HG03097 (cell line): ENCODE data around the gene CACNG7.
"Not testable (repeated sequence)": the region's sequence is repeated elsewhere in the genome, so short reads cannot be mapped to it uniquely, and the experiment has no call there.

ENCODE experiments used
- ATAC-seq: cut with Tn5 transposase; IDR thresholded peaks from one replicate; pipeline ENCODE4 v1.9.1; 2021; ENCODE audit not compliant: unreplicated experiment, low FRiP score

The CACNG7 gene, protein sequence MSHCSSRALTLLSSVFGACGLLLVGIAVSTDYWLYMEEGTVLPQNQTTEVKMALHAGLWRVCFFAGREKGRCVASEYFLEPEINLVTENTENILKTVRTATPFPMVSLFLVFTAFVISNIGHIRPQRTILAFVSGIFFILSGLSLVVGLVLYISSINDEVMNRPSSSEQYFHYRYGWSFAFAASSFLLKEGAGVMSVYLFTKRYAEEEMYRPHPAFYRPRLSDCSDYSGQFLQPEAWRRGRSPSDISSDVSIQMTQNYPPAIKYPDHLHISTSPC

DNA sequence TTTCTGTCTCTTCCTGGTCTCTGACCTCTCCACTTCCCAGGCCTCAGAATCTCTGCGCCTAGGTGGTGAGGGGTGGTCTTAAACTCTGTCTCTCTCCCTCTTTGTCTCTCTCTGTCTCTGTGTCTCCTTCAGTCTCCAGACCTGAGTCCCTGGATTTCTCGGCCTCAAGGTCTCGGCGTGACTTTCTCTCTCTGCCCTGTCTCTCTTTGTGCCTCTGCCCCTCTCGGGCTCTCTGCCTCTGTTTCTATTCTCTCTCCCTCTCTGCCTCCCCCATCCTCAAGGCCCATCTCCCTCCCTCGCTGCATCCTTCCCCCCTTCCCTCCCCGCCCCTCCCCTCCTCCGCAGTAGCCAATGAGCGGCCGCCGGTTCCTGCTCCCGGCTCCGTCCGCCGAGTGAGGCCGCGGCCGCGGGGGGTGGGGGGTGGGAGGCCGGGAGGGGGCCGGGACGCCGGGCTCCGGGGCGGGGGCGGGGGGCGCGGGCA lies at the start of gene CACNG7:
CACNG7 (plus strand) TSS at position 344 of the 481 bp plus-strand sequence. CDS start 3,554 bp downstream, outside the sequence.
- ATAC-seq = no peak

DNA sequence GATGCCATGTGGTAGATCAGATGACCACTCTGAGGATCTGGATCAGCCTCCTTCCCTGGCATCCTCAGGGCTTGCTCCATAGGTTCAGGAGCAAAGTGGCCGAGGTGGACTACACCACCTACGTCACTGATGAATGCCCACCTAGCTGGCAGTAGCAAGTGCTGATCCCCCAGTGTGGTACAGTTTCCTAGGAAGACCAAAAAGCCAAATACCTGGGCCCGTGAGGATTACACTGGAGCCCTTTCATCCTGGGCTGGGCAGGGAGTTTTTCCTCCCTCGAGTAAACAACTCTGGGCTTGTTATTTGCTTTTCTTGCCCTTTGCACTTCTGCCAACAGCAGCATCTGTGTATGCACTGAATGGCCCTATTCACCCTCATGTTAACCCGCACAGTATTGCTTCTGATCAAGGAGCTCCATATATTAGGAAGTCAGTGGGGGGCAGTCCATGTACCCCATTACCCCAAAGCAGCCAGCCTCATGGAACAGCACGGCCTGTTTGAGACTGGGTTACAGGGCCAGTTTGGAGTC lies 44.7 kb upstream of the CACNG7 start:
- no peak for ATAC-seq

DNA sequence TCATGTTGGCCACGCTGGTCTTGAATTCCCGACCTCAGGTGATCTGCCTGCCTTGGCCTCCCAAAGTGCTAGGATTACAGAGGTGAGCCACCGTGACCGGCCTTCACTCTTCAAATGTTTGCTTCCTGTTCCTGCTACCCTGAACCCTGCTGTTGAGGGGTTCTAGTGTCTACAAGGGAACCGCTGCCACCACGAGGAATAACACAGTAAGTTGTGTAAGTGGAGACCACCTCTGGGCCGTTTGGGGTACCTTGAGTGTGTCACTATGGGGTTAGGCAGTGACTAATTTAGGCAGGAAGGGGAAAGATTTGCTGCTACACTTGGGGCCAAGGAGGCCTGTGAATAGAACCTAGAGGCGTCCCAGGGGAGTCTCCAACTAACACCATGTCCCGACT lies 43.6 kb upstream of the CACNG7 start:
- ATAC-seq = no peak

DNA sequence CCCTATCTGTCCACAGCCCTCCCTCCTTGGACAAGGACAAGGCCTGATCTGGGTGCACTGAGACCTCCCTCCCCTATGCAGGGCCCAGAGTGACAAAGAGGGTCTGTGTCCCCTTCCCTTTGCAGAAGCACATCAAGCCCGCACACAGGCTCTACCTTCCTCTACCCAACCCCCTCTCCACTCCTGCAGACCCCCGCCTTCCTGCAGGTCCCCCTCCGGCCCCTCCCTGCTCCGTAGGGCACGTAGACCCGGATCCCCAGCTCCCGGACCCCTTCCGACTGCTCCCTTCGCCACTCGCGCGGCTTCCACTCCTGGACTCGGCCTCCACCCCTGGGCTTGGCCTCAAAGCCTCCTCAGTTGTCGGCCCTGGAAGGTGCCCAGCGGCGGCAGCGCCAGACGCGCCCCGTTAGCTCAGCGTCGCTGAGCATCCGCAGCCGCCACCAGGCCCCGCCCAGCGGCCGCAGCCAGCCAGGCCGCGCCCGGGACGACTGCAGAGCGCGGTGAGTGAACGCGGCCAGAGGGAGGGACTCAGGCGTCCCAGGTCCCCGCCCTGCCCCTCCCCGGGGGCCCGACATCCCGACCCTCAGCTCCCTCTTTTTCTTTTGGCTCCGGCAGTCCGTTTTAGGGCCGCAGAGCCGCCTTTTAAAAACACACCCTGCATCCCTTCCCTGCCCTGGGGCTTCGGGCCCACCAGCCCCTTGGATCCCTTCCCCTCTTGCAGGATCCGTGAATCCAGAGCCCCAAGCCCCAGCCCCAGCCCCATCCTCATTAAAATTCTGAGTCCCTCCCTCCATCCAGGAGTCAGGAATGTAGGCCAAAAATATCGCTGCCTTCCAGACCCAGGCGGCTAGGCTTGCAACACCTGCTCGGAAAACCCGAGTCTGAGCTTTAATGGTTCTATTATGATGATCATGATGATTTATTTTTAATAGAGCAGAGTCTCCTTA lies 42.9 kb upstream of the CACNG7 start:
- no peak for ATAC-seq

DNA sequence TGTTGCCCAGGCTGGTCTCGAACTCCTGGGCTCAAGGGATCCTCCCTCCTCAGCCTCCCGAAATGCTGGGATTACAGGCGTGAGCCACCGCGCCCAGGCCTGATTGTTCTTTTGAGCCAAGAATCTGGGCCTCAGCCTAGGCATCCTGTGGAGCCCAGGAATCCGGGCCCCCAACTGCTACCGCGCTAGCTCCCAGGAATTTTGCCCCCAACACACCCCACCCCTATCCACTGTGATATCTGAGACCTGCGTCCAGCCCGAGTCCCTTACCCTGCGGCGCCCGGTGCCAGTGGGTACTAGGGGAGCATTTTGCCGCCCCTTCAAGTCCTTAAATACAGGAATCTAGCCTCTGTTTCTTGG lies 42.2 kb upstream of the CACNG7 start:
- no peak for ATAC-seq

DNA sequence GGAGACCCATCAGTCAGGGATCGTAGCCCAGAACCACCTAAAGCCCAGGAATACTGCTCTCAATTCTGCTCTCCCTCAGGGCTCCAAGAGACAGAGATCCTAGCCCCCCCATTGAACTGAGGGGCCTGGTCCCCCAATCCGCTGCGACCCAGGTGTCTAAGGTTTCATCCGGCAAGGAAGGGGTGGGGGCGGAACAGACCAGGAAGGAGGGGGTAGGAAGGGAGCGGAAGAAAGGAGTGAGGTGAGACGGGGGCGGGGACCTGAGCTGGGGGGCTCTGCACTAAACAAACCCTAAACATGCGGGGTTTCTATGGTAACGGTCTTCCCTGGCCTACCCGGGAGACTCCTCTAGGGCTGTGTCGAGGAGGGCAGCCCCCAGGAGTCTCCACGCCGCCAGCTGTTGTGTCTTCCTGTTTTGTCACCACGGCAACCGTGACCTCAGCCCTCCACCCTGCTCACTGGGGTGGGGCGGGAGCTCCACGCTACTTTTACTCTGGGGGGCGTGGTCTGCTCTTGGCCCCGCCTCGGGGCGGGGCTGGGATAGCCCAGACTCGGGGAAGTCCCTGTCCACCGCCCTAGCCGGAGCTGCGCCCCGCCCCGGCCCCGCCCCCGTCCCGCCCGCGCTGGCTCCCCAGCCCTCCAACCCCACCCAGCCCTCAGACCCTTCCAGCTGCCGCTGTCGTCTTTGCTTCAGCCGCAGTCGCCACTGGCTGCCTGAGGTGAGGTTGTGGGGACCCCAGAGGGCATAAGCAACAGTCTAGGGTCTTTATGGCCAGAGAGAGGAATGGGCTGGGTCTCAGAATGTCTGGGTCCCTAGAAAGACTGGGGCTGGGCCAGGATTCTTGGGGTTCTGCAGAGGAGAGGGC lies 41.6 kb upstream of the CACNG7 start, which contains the start of gene MYADM:
MYADM (plus strand) TSS at position 659 of the 866 bp plus-strand sequence. CDS start 5,647 bp downstream, outside the sequence.
- ATAC-seq = peak; percentile 66

DNA sequence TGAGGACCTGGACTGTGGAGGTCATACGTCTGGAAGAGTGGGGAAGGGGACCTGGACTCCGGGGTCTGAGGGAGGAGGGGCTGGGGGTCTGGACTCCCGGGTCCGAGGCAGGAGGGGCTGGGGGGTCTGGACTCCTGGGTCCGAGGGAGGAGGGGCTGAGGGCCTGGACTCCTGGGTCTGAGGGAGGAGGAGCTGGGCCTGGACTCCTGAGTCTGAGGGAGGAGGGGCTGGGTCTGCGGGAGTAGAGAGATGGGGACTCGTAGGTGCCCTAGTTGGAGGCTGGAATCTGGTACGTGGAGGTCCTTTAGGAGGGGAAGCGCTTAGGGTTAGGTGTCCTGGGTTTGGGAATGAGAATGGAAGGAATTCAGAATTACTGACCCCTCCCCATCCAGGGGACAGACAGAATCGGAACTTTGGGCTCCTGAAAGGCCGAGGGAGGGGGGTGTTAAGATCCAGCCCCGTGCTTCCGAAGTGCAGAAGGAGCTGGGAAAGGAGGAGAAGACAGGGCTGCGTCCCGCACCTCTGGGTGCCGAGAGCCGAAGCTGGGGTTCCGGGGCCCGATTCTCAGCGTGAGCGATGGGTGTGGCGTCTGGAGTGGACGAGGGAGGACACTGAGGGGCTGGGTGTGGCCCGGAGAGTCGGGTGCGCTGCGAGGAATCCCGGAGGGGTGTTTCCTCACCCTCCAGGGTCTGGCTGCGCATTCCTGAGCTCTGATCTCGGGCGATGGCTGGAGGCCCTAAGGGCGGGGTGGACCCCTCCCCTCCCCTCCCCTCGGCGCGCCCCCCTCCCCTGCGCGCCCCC lies 40.8 kb upstream of the CACNG7 start:
- no peak for ATAC-seq

DNA sequence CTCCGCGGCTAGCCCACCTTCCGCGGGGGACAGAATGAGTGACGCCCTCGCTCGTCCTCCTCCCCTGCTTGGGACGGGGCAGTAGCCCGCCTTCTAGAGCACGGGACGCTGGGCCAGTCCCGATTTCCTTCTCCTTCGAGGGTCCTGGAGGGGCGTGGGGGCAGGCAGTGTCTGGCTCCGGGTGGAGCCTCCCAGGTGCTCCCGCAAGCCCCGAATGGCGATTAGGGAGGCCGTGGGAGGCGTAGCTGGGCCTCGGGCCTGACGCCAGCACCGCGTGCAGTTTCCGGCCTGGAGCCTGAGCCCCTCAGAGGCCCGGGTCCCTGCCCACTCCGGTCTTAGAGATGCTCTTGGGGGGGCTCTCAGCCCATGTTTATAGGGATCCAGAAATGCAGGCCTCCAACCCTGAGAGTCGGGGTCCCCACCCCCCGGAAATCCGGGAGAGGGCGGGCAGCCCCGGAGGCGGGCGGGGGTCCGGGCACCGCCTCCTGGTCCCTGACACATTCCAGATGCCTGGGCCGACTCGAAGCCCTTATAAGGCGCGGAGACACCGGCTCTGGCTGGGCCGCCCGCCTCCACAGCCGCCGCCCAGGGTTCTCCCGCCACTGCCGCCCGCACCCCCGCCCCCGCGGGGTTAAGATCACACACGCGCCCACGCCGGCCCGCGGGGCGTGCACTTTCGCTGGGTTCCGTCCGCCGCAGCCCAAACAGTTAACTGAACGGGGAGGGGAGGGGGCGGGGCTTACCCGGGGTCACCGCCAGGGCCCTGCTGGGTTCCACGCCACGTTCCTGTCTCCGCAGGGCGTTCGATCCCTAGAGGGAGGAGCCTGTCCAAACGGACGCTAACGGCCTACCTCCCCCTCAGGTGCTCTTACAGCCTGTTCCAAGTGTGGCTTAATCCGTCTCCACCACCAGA lies 39.9 kb upstream of the CACNG7 start:
- peak; percentile 35 for ATAC-seq

DNA sequence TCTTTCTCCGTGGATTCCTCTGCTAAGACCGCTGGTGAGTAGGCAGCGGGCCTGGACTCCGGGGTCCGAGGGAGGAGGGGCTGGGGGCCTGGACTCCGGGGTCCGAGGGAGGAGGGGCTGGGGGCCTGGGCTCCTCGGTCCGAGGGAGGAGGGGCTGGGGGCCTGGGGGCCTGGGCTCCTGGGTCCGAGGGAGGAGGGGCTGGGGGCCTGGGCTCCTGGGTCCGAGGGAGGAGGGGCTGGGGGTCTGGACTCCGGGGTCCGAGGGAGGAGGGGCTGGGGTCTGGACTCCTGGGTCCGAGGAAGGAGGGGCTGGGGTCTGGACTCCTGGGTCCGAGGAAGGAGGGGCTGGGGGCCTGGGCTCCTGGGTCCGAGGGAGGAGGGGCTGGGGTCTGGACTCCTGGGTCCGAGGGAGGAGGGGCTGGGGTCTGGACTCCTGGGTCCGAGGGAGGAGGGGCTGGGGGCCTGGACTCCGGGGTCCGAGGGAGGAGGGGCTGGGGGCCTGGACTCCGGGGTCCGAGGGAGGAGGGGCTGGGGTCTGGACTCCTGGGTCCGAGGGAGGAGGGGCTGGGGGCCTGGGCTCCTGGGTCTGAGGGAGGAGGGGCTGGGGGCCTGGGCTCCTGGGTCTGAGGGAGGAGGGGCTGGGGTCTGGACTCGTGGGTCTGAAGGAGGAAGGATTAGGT lies 39.1 kb upstream of the CACNG7 start:
- not testable (repeated sequence) for ATAC-seq

DNA sequence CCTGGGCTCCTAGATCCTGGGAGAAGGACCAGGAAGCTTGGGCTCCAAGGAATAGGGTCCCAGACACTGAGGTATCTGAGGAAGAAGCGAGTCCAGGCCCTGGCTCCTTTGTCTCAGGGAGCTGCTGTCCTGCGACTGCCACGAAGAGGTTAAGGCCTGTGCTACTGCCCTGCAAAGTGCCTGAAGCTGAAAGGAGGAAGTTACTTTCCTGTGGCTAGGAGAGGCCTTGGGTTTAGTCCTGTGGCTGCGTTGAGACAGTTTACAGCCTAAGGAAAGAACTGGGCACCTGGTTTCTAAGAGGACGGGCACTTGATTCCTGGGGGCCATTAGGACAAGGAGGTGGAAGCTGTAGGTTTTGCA lies 38.6 kb upstream of the CACNG7 start:
- no peak for ATAC-seq

DNA sequence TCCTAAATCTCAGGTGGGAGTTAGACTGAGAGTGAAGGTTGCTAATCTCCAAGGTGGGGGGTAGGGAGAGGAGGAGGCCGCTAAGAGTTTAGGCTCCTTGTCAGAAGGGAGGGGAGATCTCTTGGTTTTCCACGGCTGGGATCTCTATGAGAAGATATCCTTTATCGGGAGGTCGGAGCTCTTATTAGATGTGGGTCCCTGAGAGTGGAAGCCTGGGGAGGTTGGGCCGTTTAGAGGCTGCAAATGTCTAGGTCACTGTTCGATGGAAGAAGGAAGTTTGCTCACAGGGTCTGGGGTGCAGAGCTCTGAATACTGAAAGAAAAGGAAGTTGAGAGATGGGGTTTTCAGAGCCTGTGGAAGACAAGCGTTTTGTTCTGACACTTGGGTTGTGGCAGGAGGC lies 37.6 kb upstream of the CACNG7 start:
- no peak for ATAC-seq

DNA sequence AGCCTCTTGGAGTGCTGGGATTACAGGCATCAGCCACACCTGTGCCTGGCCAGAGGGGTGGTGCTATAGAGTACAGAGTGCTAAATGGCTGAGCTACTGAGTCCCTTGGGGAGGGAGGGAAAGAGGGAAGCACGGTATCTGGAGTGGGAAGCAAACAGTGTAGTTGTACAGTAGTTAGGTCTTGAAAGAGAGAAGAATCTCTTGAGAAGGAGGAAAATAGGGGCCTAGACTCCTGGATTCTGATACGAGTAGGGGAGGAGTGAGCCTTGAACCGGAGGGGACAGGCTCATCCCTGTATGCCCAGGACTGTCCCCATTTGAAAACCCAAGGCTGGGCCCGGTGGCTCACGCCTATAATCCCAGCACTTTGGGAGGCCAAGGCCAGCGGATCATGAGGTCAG lies 36.3 kb upstream of the CACNG7 start:
- no peak for ATAC-seq

DNA sequence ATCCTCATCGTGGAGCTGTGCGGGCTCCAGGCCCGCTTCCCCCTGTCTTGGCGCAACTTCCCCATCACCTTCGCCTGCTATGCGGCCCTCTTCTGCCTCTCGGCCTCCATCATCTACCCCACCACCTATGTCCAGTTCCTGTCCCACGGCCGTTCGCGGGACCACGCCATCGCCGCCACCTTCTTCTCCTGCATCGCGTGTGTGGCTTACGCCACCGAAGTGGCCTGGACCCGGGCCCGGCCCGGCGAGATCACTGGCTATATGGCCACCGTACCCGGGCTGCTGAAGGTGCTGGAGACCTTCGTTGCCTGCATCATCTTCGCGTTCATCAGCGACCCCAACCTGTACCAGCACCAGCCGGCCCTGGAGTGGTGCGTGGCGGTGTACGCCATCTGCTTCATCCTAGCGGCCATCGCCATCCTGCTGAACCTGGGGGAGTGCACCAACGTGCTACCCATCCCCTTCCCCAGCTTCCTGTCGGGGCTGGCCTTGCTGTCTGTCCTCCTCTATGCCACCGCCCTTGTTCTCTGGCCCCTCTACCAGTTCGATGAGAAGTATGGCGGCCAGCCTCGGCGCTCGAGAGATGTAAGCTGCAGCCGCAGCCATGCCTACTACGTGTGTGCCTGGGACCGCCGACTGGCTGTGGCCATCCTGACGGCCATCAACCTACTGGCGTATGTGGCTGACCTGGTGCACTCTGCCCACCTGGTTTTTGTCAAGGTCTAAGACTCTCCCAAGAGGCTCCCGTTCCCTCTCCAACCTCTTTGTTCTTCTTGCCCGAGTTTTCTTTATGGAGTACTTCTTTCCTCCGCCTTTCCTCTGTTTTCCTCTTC lies 35.1 kb upstream of the CACNG7 start:
- ATAC-seq = no peak

DNA sequence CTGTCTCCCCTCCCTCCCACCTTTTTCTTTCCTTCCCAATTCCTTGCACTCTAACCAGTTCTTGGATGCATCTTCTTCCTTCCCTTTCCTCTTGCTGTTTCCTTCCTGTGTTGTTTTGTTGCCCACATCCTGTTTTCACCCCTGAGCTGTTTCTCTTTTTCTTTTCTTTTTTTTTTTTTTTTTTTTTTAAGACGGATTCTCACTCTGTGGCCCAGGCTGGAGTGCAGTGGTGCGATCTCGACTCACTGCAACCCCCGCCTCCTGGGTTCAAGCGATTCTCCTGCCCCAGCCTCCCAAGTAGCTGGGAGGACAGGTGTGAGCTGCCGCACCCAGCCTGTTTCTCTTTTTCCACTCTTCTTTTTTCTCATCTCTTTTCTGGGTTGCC lies 34.5 kb upstream of the CACNG7 start:
- ATAC-seq = no peak

DNA sequence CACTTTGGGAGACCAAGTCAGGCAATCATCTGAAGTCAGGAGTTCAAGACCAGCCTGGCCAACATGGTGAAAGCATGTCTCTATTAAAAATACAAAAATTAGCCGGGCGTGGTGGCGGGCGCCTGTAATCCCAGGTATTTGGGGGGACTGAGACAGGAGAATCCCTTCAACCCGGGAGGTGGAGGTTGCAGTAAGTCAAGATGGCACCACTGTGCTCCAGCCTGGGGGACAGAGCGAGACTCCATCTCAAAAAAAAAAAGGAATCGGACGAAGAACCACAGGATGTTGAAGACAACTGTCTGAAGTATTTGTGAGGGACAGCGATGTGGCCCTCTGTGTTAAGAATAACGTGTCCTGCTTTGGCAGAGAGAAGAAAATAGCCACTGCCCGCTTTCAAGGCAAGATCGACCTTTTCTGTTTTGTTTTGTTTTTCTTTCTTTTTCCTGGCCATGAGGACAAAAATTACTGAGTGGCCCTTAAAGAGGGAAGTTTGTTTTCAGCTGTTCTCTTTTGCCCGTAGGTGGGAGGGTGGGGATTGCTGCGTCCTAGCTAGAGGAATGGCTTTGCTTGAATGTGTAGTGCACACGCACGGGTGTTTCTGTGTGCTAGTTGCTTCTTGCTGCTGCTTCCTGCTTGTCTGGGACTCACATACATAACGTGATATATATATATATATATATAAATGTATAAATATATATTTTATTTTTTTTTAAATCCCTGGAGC lies 33.3 kb upstream of the CACNG7 start:
- no peak for ATAC-seq

DNA sequence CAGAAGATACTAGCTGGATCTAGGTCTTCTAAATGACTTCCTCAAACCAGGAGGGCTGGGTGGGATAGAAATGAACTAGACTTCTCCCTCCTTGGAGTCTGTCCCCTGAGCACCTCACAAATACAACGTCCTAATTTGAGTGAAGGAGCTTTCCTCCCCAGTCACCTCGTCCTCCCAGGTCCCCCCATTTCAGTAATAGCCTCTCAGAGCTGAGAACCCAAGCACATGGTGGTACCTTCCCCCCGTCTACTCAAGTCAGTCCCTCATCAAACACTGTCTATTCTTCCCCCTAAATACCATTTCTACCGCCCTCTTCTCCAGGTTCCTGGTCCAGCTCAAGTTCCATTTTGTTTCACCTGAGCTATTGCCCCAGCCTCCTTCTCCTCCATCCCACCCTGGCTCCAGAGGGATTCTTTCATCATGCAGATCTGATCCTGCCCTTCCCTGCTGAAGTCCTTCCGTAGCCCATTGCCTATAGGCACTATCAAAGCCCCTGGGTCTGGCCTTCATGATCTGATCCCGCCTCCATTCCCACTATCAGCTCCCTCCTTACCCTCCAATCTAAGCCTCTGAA lies 32.3 kb upstream of the CACNG7 start:
- no peak for ATAC-seq
